LHCN-M2 (cell line): ENCODE data around the gene SEMA3B. TPM values are rescaled to one million over a fixed set of nuclear protein-coding genes. Genes with fewer than 3 reads are reported as not detected.
"Not testable (repeated sequence)": the region's sequence is repeated elsewhere in the genome, so short reads cannot be mapped to it uniquely, and the experiment has no call there.

Experiments
- DNase-seq: peaks from one replicate; pipeline ENCODE4 v3.0.0-alpha.2; 2012; ENCODE audit warnings: low read depth
- polyA plus RNA-seq: library from polyadenylated mRNA; unstranded; fragments of >200 nt; gene quantifications from one replicate; pipeline ENCODE4 v1.2.1, GENCODE V29; 2012; ENCODE audit warnings: missing spikeins
- total RNA-seq: library from RNA; depleted of rRNA; stranded (reverse); fragments of >200 nt; gene quantifications from 2 replicates; pipeline ENCODE4 v1.2.3, GENCODE V29; 2014; rRNA removed

The SEMA3B gene
- 2.1 and 4.1 TPM in 2 replicates for total RNA-seq
- 5.0 TPM for polyA plus RNA-seq

DNA sequence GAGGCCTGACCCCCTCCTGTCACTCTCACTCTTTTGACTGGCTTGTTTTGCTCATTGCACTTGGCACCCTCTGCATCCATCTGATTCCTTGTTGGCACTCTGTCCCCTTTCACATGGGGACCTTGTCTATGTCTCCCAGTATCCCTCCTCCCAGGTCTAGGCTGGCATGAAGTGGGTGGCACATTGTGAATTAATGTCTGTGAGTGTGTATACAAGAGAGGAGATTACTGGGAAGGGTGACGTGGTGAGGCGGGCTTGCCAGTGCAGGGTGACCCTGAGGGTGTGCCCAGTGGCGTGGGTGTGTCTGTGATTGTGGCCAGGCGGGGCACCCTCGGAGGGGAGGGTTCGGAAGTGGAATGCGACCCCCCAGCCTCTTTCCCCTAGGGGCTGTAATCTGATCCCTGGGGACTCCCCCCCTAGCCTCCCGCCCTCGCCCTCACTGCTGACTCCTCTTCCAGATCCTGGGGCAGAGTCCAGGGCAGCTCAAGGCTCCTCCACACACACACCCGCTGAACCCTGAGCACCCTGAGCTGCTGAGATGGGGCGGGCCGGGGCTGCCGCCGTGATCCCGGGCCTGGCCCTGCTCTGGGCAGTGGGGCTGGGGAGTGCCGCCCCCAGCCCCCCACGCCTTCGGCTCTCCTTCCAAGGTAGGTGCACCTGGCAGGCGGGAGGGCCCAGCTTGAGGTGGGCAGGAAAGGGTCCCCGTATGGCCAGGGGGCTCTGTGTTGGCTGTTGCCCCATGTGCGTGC is at the start of gene SEMA3B:
Gene SEMA3B, plus strand, starts transcription at position 445 of the 749 bp plus-strand sequence. Its CDS starts 94 bp downstream, at position 539.
- DNase-seq = no peak

- no peak for DNase-seq
Observed at GRCh38 chr3:50219285-50219684, 49.7 kb upstream of the SEMA3B start.

- no peak for DNase-seq
Observed at GRCh38 chr3:50220109-50220508, 48.8 kb upstream of the SEMA3B start.

DNA sequence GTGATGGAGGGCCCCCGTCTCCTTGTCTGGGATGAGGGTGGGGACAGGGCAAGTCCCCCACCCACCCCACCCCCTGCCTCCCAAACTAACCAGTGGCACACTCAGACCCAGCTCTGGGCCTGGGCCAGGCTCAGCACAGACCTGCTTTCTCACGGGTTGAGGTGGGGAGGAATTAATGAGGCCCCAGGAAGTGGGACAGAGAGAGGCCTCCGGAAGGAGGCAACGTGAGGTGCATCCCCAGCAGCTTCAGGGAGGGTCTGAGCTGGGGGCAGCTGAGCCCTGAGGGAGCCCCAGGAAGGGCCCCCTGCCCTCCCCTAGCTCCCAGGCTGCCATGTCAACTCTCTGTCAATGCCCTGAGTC is 47.9 kb upstream of the SEMA3B start:
- no peak for DNase-seq

- DNase-seq = no peak
Observed at GRCh38 chr3:50221411-50222168, 47.4 kb upstream of the SEMA3B start.

DNA sequence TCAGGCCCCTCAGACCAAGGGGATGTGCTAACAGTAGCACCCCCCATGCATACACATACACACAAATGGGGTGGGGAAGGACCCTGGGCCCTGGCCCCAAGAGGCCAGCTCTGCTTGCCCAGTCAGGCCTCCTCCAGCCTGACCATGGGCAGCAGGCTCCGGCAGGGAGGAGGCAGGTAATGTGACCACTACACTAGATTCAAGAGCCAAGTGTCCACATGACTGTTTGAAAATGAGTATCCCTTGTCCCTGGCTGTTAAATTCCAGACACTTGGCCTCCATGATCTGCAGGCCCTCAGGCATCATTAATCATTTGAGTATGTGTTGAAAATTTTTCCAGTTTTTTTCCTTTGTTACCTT is 46.8 kb upstream of the SEMA3B start:
- no peak for DNase-seq

- no peak for DNase-seq
Observed at GRCh38 chr3:50224639-50225038, 44.3 kb upstream of the SEMA3B start.

DNA sequence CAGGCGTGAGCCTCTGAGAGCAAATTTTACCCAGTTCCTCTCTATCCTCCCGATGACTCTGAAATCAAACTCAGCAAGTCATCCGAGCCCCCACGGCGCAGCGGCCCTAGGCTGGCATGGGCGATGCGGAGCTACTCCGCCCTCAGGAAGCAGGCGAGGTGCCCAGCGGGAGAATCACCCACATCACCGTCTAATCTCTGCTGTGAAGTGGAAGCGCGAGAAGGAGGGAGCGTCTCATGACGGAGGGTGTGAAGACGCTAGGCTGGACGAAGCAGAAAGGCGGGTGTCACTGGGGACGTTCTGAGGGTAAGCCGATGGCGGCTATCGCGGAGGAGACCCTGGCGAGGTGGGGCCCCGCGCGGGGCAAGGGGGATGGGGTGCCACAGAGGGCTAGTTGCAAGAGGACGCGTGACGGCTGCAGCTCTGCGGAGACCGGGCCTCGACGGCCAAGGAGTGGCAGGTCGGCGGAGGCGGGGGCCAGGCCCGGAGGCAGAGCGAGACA is 42.0 kb upstream of the SEMA3B start:
- DNase-seq = peak; percentile 21

- DNase-seq = peak; percentile 84
Observed at GRCh38 chr3:50227390-50228183, 41.4 kb upstream of the SEMA3B start.

GRCh38 chr3:50228184-50228763 is 40.7 kb upstream of the SEMA3B start:
- not testable (repeated sequence) for DNase-seq

DNA sequence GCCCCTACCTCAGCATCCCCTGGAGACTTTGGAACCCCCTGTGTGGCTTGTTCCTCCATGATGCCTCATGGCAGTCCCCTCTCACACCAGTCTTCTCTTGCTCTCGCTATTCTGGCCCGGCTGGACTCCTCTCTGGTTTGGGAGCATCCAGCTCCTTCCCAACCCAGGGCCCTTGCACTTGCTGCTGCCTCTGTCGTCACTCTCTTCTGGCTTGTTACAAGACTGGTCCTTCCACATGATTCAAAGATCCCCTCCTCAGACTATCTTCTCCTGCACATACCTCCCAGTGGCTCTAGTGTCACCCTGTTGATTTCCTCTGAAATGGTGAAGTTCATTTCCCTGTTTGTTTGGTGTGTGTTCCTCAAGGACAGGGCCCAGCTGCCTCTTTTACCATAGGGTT is 39.5 kb upstream of the SEMA3B start:
- DNase-seq = no peak

GRCh38 chr3:50230104-50230793 is 38.7 kb upstream of the SEMA3B start:
- DNase-seq = no peak

DNA sequence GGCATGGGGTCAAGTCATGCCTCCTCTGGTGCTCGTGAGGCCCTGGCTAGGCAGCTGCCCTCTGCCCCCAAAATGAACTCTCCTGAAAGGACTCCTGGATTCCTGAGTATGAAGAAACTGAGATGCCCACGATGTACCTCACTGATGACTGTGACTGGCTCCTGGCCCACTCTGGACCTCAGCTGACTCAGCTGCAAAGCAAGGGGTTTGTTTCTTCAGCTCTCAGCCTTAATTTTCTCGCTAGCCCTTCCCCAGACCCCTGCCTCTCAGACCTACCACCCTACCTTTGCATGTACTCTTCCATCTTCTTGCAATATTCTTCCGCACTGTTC is 38.2 kb upstream of the SEMA3B start:
- DNase-seq = peak; percentile 22

GRCh38 chr3:50231581-50231980 is 37.4 kb upstream of the SEMA3B start:
- DNase-seq = no peak

DNA sequence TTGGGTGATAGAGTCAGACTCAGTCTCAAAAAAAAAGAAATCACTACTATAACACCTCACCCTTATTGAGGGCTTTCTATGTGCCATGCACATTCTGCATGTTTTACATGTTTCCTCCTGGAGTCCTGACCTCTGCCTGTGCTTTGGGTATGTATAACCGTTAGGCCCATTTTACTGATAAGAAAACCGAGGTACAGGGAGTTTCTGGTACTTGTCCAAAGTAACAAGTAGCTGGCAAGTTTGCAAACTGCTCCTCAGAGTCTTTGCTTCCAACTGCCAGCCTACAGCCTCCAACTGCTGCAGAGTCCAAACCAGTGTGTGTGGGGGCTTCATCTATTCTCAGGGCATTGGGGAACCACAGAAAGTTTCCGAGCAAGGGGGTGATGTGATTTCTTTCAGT is 36.6 kb upstream of the SEMA3B start:
- DNase-seq = no peak

DNA sequence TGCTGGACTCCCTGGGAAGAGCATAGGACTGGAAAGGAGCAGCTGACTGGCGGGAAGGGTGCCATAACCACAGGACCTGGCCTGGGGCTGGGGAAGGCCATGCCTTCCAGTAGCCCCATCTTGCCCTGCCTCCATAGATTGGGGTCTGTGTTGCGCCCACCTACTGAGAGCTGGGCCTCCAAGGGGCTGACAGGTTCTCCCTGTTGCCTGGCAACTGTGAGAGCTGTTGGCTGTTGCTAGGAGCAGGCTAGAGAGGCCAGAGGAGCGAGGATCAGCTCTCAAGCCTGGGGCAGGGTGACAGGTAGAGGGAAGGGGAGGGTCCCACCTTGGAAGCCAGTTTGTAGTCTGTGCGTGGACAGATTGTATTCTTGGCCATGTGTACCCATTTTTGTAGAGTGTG is 35.8 kb upstream of the SEMA3B start:
- DNase-seq = no peak

DNA sequence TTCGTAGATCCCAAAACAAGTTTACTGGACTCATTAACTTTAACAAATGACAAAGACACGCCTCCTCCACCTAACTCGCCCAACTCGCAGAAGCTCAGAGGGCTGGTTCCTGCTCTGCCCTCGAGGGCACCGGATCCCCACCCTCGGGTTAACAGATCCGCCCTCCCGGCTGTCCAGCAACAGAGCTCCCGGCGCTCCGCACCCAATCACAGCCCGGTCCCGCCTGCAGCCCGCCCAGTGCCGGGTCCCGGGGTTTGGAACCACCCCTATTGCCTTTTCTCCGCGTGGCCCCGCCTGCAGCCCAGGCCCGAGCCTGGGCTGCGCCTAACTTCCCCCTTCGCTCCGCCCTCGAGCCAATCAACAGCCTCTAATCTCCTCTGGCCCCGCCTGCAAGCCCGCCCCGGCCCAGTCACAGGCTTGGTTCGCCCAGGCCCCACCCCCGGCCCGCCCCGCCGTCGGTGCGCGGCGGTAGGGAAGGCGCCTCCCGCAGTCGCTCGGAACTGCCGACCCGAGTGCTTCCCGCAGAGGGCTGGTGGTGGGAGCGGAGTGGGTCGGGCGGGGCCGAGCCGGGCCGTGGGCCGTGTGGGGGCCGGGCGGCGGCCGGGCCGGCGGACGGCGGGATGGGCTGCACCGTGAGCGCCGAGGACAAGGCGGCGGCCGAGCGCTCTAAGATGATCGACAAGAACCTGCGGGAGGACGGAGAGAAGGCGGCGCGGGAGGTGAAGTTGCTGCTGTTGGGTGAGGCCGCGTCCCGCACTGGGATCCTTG is 33.0 kb upstream of the SEMA3B start, which contains the start of gene GNAI2:
Gene GNAI2, plus strand, starts transcription at position 489 of the 768 bp plus-strand sequence. Its CDS starts 132 bp downstream, at position 621.
- peak; percentile 98 for DNase-seq

DNA sequence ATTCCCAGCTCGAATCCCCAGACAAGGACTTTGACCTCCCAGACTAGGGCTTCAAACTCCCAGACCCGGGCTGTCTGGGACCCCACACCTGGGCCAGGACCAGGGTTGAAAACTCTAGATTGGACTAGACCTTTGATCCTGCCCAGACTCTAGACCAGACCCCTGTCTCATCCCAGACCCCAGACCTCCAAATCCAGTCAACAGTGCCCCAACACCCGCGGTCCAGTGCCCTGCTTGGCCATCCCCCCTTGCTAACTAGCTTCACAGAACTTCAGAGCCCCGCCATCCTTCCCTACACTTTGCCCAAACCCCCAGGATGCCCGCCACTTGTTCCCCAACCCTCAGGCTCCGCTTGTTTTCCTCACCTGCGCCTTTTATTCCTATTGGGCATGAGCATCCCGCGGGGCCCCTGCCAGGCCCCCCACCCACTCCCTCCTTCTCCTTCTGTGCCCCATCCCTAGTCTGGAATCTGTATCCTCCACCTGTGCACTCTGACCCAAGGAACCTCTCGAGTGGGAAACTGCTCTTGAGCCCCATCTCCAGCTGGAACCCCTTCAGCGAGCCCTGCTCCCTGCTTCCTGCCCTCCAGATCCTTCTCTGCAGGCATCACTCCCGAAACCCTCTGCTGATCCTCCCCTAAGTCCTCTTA is 32.3 kb upstream of the SEMA3B start:
- DNase-seq = no peak

DNA sequence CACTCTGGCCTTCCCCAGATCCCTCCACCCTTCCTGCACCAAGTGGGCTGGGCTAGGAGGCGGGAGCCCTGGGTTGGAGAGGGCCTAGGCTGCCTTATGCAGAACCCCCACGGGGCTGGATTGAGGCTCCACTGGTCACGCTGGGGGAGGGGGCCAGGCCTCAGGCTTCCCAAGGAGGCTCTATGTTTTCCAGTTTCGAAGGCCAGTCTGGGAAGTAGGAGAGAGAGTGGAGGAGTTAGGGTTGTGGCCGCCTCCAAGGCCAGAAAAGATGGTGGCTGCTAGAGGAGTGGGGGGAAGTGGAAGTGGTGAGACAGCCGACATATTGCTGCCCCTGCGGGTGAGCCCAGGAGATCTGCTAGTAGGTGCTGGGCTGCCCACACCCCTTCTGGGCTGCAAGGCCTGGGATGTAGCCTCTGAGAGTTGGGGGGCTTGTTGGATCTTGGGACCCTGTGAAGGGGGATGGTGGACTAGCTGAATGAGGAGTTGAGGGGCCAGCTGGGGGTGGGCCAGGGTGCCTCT is 31.8 kb upstream of the SEMA3B start:
- peak; percentile 47 for DNase-seq
